Activated CD4-positive, alpha-beta T cell treated with anti-CD3 and anti-CD28 coated beads for 36 hours (primary cell): ENCODE measurements around the gene ELL3. TPM values are rescaled to one million over a fixed set of nuclear protein-coding genes. Genes with fewer than 3 reads are reported as not detected.
A peak's percentile ranks its signal among the peaks of the same experiment; 100 is the strongest.
"Not testable (repeated sequence)": the region's sequence is repeated elsewhere in the genome, so short reads cannot be mapped to it uniquely, and the experiment has no call there.

Experiments used
- ATAC-seq: fragments of 200-7000 bp; cut with Tn5 transposase; one replicate; pipeline ENCODE4 v1.10.0; 2021; ENCODE audit warnings: mild to moderate bottlenecking, moderate library complexity
- CTCF ChIA-PET: fragments of 350-600 bp; sonication (Branson Sonifier 250); formaldehyde crosslinking; loops from one replicate; lab custom pipeline; 2021; ENCODE audit warnings: antibody characterized with exemption; lab: Charles Lee
- POLR2A ChIA-PET: fragments of 350-600 bp; sonication (Branson Sonifier 250); formaldehyde crosslinking; loops from one replicate; lab custom pipeline; 2021; ENCODE audit warnings: antibody characterized with exemption, inconsistent platforms; lab: Charles Lee
- DNase-seq: peaks from one replicate; pipeline ENCODE4 v3.0.0-alpha.2; 2020
- H3K27ac Mint-ChIP-seq: one replicate; pipeline ENCODE4 v1.8.0; 2021; ENCODE audit warnings: mixed read lengths
- H3K27me3 Mint-ChIP-seq: one replicate; pipeline ENCODE4 v1.8.0; 2021; ENCODE audit warnings: mixed read lengths
- H3K36me3 Mint-ChIP-seq: one replicate; pipeline ENCODE4 v1.8.0; 2021; ENCODE audit warnings: low read depth, mixed read lengths
- H3K4me1 Mint-ChIP-seq: one replicate; pipeline ENCODE4 v1.8.0; 2021; ENCODE audit warnings: mixed read lengths
- H3K4me3 Mint-ChIP-seq: one replicate; pipeline ENCODE4 v1.8.0; 2021; ENCODE audit warnings: mild to moderate bottlenecking, moderate library complexity, mixed read lengths
- H3K9me3 Mint-ChIP-seq: one replicate; pipeline ENCODE4 v1.8.0; 2021; ENCODE audit warnings: low read depth, mixed read lengths
- intact Hi-C, 2 experiments: fragments of 100-400 bp; cut with DNase I in 1 of 2; cut with micrococcal nuclease in 1 of 2; formaldehyde crosslinking; loops; one replicate each; pipeline versions ENCODE4 v1.14.2 to v1.15.1; 2022 to 2024; cut with DNase I, micrococcal nuclease
- total RNA-seq, 2 experiments: library from RNA; stranded (reverse); gene quantifications; one replicate each; pipeline ENCODE4 v1.2.3, GENCODE V29; 2021

ELL3 gene
- total RNA-seq, 2 experiments from 2014 or later, result 3.6 TPM

DNA sequence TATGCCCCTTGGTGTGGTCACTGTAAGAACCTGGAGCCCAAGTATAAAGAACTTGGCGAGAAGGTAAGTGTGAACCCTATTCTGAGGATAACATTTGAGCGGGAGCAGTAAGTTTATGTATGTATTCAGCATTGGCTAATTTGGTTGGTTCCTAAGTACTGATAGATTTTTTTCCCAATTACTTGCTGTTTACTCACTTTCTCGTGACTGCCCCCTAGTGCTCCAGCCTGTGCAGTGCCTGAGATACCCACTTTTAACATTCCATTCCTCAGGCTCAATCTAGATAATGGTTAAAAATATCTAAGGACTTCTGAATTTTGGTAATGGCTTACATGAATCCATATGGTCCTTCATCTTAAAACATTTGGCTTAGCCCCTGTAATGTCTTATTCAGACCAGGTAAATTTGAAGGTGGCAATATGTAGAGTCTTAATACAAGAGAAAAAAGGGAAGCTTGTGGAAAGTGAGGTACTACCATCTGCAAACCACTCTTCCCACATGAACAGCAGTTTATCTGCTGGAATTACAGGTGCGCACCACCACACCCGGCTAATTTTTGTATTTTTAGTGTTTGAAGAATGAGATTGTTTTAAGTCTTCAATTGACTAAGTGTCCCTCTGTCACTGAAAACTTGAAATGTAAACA is 7.1 kb downstream of the ELL3 start:
- ATAC-seq, result peak; percentile 81
- Mint-ChIP-seq H3K27ac (peak overlapping the region; percentile 21), H3K27me3 (no peaks in the 10 kb centered on the region), H3K9me3 (no peaks in the 10 kb centered on the region), H3K4me1 (no peaks in the 10 kb centered on the region), H3K36me3 (peaks cover 64% of the 10 kb centered on the region), H3K4me3 (no peak overlapping the region)
- intact Hi-C loops, result loop anchor here (2.0 to 10.0 kb wide), 2 partner anchors 19 to 255 kb away; partner anchors contain the start of gene MAP1A (in 1 of the 2)
- ChIA-PET POLR2A (no interaction called here), CTCF (interaction anchor here (0.6 to 1.9 kb wide), 16 partner anchors 7 to 146 kb away, joined by 3 to 8 read pairs (median 4); partner anchors contain the start of genes ELL3, HYPK and MFAP1)
- DNase-seq, result peak; percentile 79

DNA sequence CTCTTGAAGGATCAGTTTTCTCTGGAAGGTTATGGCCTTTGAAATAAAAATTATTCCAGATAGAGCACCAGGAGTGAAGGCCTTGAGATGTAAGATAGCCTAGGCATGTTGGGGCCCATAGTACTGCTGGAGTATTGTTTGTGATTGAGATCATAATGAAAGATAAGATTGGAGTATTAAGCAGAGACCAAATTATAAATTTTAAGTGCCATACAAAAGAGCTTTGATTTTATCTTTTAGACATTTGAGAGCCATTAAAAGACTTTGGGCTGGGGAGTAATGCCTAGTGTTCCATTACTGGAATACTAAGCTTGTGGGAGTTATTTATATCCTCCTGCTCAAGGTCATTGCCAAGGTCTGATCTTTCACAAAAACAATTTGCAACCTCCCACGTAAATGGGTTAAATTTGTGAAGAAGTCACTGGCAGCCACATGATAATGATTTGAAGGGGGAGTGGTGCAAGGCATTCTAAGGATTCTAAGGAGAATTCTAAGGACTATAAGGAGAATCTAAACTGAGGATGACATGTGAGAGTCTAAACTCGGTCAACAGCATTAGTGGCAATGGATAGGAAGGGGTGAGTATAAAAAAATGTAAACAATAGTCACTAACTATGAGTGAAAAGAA is 12.8 kb downstream of the ELL3 start:
- ChIA-PET POLR2A (interaction anchor here (1.3 kb wide), 1 partner anchor 10 kb away, joined by 3 read pairs; no protein-coding TSS in a partner anchor), CTCF (no interaction called here)
- no peak for DNase-seq
- no peak for ATAC-seq
- Mint-ChIP-seq H3K4me3 (no peak overlapping the region), H3K27ac (peak overlapping the region; percentile 56), H3K27me3 (no peaks in the 10 kb centered on the region), H3K36me3 (peaks cover 55% of the 10 kb centered on the region), H3K4me1 (no peaks in the 10 kb centered on the region), H3K9me3 (no peaks in the 10 kb centered on the region)
- intact Hi-C loops, result no loop called here

DNA sequence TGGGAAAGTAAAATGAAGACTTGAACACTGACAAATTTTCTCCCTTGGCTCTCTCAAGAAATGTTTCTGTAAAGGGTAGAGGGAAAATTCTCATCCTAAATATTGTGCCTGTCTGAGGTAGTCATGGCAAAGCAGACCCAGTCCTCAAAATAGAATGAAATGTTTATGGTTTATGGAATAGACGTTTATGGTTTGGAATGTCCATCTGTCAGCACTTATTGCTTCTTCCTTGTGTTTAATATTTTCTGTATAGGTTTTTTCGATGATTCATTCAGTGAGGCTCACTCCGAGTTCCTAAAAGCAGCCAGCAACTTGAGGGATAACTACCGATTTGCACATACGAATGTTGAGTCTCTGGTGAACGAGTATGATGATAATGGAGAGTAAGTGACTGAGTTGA is 13.9 kb downstream of the ELL3 start:
- DNase-seq (no peak), ATAC-seq (no peak)
- CTCF ChIA-PET, result interaction anchor here (1.1 kb wide), 1 partner anchor 8 kb away, joined by 3 read pairs; no protein-coding TSS in a partner anchor
- no peaks in the 10 kb centered on the region for H3K9me3 Mint-ChIP-seq
- no peaks in the 10 kb centered on the region for H3K4me1 Mint-ChIP-seq
- POLR2A ChIA-PET, result no interaction called here
- no peak overlapping the region for H3K27ac Mint-ChIP-seq
- H3K27me3 Mint-ChIP-seq, result no peaks in the 10 kb centered on the region
- intact Hi-C loops, result no loop called here
- H3K4me3 Mint-ChIP-seq, result no peak overlapping the region
- peaks cover 50% of the 10 kb centered on the region for H3K36me3 Mint-ChIP-seq

DNA sequence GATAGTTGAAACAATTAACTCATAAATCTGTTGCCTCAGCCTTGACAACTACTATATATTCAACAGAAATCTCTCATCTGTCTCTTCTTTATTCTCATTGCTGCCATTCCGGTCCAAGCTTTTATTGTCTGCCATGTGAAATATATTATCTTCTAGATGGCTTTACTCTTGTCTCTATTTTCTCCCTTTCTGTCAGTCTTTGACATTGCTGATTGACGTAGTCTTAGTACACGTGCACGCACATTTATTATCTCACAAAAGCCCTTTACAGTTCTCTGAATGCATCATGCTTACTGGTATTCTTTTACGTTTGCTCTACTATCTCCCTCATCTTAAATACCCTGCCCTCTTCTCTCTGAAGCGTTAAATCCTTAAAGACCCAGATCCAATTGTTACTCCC is 24.9 kb downstream of the ELL3 start:
- ChIA-PET POLR2A (no interaction called here), CTCF (no interaction called here)
- Mint-ChIP-seq H3K4me3 (peak overlapping the region; percentile 29), H3K27ac (peak overlapping the region; percentile 16), H3K4me1 (peaks cover 41% of the 10 kb centered on the region), H3K9me3 (no peaks in the 10 kb centered on the region), H3K36me3 (peaks cover 64% of the 10 kb centered on the region), H3K27me3 (no peaks in the 10 kb centered on the region)
- no peak for DNase-seq
- no peak for ATAC-seq
- intact Hi-C loops, result loop anchor here in 1 of 2 experiments (2.0 kb wide), 1 partner anchor 17 kb away; no protein-coding TSS in a partner anchor

DNA sequence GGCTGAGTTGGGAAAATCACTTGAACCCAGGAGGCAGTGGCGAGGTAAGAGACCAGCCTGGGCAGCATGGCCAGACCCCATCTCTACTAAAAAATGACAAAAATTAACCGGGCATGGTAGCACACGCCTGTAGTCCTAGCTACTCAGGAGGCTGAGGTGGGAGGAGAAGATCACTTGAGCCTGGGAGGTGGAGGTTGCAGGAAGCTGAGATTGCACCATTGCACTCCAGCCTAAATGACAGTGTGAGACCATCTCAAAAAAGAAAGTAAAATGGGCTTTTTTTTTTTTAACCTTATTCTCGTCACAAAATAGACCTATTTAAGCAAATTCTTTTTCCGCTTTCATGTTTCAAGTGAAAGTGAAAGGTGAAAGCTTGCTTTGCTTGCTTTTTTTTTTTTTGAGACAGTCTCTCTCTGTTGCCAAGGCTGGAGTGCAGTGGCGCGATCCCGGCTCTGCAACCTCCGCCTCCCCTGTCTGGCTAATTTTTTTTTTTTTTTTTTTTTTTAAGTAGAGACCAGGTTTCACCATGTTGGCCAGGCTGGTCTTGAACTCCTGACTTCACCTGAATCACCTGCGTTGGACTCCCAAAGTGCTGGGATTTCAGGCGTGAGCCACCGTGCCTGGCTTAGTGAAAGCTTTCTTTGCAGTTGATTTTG is 26.9 kb downstream of the ELL3 start:
- ChIA-PET CTCF (interaction anchor here (0.7 to 1.2 kb wide), 2 partner anchors 19 to 20 kb away, joined by 3 read pairs; no protein-coding TSS in a partner anchor), POLR2A (interaction anchor here (0.6 to 2.1 kb wide), 6 partner anchors 20 to 664 kb away, joined by 3 to 7 read pairs (median 4); partner anchors contain the start of genes ELL3 and MFAP1)
- DNase-seq, result peak; percentile 69
- H3K27ac Mint-ChIP-seq, result peak overlapping the region; percentile 82
- intact Hi-C loops, result loop anchor here (1.0 to 5.0 kb wide), 10 partner anchors 19 to 1447 kb away; partner anchors contain the start of genes B2M (in 1 of the 2), CCNDBP1 (in 1 of the 2), GOLM2 (in 1 of the 2) and PATL2 (in 1 of the 2)
- H3K9me3 Mint-ChIP-seq, result no peaks in the 10 kb centered on the region
- peak overlapping the region; percentile 92 for H3K4me3 Mint-ChIP-seq
- peak; percentile 46 for ATAC-seq
- no peaks in the 10 kb centered on the region for H3K27me3 Mint-ChIP-seq
- H3K4me1 Mint-ChIP-seq, result peaks cover 45% of the 10 kb centered on the region
- peaks cover 54% of the 10 kb centered on the region for H3K36me3 Mint-ChIP-seq

DNA sequence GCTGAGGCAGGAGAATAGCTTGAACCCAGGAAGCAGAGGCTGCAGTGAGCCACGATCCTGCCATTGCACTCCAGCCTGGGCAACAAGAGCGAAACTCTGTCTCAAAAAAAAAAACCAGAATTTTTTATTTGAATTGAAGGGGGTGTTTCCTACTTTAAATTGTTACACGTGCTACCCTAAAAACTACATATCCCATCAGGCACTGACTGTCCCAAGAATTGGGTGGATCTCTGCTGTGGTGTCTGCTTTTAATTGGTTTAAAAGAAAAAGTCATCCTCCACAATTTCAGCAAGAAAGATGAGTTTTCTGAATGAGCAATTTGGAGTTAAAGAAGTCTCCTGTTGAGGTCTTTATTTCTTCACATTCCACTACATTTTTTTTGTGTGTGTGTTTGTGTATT is 28.4 kb downstream of the ELL3 start:
- Mint-ChIP-seq H3K4me1 (peaks cover 47% of the 10 kb centered on the region), H3K9me3 (no peaks in the 10 kb centered on the region), H3K27me3 (no peaks in the 10 kb centered on the region), H3K36me3 (peaks cover 46% of the 10 kb centered on the region), H3K4me3 (peak overlapping the region; percentile 92), H3K27ac (peak overlapping the region; percentile 90)
- ChIA-PET POLR2A (interaction anchor here (0.6 to 2.1 kb wide), 3 partner anchors 76 to 637 kb away, joined by 3 to 7 read pairs (median 6); partner anchors contain the start of gene MFAP1), CTCF (no interaction called here)
- intact Hi-C loops, result loop anchor here (1.0 to 5.0 kb wide), 9 partner anchors 44 to 1449 kb away; partner anchors contain the start of genes B2M (in 1 of the 2), CCNDBP1 (in 1 of the 2), CTDSPL2 (in 1 of the 2) and GOLM2 (in 1 of the 2)
- ATAC-seq (peak; percentile 17), DNase-seq (peak; percentile 23)

DNA sequence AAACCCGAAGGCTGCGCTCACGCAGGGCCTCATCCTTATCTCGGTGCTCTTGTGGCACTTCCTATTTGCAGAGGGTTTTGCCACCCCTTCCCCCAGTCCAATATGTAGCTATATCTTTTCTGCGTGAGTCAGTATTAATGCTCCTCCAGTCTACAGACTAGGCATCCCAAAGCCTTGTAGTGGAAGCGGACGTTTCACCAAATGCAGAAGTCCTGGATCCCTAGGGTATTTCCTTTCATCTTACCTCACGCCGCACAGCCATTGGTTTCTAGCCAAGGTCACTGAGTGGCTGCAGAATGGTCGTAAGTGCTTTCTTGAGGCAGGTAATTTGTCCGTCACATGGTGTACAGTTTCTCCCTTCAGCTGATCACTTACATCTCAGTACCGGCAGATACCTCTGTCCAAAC is 29.9 kb downstream of the ELL3 start:
- POLR2A ChIA-PET, result interaction anchor here (0.6 to 0.8 kb wide), 2 partner anchors 28 to 237 kb away, joined by 3 to 5 read pairs; no protein-coding TSS in a partner anchor
- H3K9me3 Mint-ChIP-seq, DNase-seq, H3K27me3 Mint-ChIP-seq, CTCF ChIA-PET: not testable (repeated sequence)
- H3K27ac Mint-ChIP-seq, result peak overlapping the region; percentile 92
- intact Hi-C loops, result loop anchor here (1.0 to 5.0 kb wide), 15 partner anchors 30 to 1450 kb away; partner anchors contain the start of genes MFAP1 (in 2 of the 2), SERF2 (in 2 of the 2), TP53BP1 (in 2 of the 2) and B2M (in 1 of the 2)
- H3K36me3 Mint-ChIP-seq, result peaks cover 36% of the 10 kb centered on the region
- peak; percentile 30 for ATAC-seq
- H3K4me3 Mint-ChIP-seq, result peak overlapping the region; percentile 92
- peaks cover 36% of the 10 kb centered on the region for H3K4me1 Mint-ChIP-seq

DNA sequence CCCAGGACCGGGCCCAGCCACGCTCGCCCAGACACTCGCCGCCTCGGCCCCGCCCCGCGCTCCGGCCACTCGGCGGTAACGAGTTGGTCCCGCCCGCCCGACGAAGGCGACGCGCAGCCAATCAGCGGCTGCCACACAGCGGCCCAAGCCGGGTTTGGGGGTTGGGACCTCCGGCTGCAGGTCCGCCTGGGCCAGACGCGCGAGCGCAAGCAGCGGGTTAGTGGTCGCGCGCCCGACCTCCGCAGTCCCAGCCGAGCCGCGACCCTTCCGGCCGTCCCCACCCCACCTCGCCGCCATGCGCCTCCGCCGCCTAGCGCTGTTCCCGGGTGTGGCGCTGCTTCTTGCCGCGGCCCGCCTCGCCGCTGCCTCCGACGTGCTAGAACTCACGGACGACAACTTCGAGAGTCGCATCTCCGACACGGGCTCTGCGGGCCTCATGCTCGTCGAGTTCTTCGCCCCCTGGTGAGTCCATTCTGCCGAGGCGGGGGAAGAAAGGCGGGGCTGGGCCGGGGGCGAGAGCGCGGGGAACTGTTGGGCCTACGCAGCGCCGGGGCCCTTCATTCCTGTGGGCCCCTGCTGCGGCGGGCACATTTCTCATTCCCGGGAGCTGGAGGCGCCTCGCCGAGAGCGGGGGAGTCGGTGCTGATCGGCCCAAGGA is 30.4 kb downstream of the ELL3 start, which contains the start of gene PDIA3:
Gene PDIA3, plus strand, starts transcription at position 194 of the 658 bp plus-strand sequence. Its CDS starts 102 bp downstream, at position 296.
- ATAC-seq (peak; percentile 76), DNase-seq (peak; percentile 93)
- peaks cover 30% of the 10 kb centered on the region for H3K36me3 Mint-ChIP-seq
- H3K4me1 Mint-ChIP-seq, result peaks cover 30% of the 10 kb centered on the region
- POLR2A ChIA-PET, result interaction anchor here (0.6 to 1.1 kb wide), 4 partner anchors 29 to 236 kb away, joined by 3 to 5 read pairs (median 3); no protein-coding TSS in a partner anchor
- H3K27me3 Mint-ChIP-seq, CTCF ChIA-PET, H3K9me3 Mint-ChIP-seq: not testable (repeated sequence)
- intact Hi-C loops, result loop anchor here (1.0 to 5.0 kb wide), 15 partner anchors 30 to 1451 kb away; partner anchors contain the start of genes MFAP1 (in 2 of the 2), SERF2 (in 2 of the 2), TP53BP1 (in 2 of the 2) and B2M (in 1 of the 2)
- H3K4me3 Mint-ChIP-seq, result peak within 1 kb of the TSS; percentile 92
- H3K27ac Mint-ChIP-seq, result peak within 1 kb of the TSS; percentile 92

DNA sequence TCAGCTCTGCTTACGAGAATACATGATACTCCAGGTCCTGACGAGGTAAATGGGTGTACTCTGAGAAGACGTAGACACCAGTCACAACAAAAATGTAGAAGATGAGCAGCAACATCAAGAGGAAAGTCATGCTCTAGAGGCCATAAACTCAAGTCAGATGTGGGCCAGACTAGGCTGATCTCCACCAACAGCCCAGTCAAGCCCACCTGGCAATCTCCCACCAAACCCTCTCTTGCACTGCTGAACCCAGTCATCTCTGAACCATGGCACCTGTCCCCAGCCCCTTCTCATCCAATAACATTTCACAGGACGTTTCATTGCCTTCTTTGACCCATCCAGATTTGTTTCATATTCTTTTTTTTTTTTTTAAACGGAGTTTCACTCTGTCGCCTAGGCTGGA is 41.4 kb downstream of the ELL3 start:
- Mint-ChIP-seq H3K9me3 (no peaks in the 10 kb centered on the region), H3K4me1 (peaks cover 6% of the 10 kb centered on the region), H3K27me3 (no peaks in the 10 kb centered on the region), H3K4me3 (no peak overlapping the region), H3K27ac (no peak overlapping the region), H3K36me3 (no peaks in the 10 kb centered on the region)
- ATAC-seq (no peak), DNase-seq (no peak)
- intact Hi-C loops, result no loop called here
- POLR2A ChIA-PET, result no interaction called here
- CTCF ChIA-PET, result no interaction called here

DNA sequence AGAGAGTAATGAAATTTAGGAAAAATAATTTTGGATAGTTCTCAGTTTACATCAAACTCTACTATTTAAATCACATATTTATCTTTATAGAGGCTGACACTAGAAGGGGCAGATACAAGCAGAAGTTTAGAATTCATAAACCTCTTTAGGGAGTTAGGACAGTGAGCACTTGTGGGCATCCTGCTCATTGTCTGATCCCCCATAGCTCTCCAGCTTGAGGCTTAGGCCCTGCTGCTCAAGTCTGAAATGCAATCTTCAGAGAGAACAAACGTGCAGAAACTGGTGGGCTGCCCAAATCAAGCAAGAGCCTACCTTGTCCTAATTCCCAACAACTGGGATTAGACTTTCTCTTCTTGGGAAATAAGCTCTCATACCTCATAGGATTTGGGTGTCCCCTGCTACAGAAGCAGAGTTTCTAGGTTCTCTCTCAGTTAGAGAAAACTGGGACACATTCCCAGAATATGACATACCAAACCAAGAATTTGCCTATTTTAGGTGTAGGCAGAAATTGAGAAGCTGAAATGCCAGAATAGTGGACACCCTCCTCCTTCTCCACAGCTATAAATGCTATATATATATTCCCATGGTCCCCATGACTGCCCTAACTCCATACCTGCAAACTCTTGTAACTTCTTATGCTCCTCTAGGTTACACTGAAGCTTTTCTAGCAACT is 48.6 kb downstream of the ELL3 start:
- ATAC-seq, H3K36me3 Mint-ChIP-seq, DNase-seq, H3K27ac Mint-ChIP-seq, intact Hi-C loops, POLR2A ChIA-PET, H3K27me3 Mint-ChIP-seq, H3K9me3 Mint-ChIP-seq, H3K4me1 Mint-ChIP-seq, CTCF ChIA-PET, H3K4me3 Mint-ChIP-seq: not testable (repeated sequence)
